NCI-H446 (cell line): Measurements from ENCODE around the gene NNAT.

Experiments used
- DNase-seq, 2 experiments: peaks; one replicate each; lab custom pipeline; 2025; lab: John Stamatoyannopoulos, UW

Gene NNAT

DNA sequence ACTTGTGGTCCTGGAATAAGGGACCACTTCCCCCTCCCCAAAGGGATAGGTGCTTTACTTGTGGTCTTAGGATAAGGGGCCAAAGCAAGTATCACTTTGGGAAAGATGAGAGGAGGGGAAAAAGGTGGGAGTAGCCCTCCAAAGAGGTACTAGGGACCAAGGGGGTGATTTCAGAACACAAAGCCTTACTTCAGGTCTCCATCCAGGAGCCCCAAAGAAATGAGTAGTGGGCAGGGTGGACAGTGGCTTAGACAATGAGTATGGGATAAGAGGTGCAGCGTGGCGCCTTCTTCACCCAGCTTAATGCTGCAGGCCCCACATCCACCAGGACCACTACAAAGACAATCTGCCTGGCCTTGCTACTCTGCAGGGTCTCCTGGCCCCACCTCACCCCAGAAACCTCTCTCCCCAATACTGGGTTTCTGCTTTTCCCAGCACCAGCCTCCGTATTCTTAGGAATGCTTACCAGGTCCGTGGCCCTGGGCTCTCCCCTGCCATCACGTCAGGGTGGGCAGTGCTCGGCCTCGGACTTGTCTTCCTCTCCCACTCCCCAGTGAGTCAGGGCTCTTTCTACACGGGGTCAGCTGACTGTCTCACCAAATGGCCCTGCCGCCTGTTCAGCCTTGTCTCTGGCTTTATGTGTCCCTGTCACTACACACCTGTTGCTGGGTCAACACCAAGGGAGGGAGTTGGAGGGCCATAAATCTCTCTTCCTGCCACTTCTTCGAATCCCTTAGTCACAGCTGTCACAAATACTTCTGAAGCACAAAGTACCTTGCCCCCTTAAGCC is 3.1 kb downstream of the NNAT start:
- no peak for DNase-seq

DNA sequence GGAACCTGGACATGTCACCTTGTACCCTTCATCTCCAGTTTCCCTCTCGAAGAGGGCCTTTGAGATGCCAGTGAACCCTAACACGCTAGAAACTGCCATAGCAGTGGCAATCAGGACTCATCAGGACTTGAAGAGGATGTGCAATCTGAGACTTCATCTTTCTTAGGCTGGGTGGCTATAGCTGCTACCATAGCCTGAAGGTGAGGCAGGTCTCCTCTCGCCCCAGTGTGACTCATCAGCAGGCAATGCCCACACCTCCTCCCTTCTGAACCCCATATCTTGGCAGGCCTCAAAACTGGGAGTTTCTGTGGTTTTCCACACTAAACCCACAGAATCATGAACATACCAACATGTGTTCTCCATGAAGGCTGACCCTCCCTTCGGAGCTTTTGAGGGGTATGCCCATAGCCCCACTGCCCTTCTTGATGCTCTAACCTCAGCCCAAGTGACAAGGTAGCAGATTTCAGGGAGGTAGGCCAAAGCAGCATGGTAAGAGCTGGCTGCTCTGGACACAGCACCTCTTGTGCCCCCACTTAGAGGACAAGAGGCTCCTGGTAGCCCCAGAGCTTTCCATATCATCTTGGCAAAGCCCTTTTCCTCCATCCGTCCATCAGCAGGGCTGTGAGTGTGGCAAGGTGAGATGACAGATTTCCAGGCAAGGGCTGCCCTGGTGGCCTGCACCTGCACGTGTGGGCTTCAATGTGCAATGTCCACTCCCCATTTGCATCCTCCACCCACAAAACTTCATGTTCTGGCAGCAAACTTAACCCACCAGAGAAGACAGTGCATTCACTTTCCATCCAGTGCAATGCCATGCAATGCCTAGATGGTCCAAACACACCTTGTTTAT is 4.0 kb downstream of the NNAT start:
- DNase-seq: no peak

DNA sequence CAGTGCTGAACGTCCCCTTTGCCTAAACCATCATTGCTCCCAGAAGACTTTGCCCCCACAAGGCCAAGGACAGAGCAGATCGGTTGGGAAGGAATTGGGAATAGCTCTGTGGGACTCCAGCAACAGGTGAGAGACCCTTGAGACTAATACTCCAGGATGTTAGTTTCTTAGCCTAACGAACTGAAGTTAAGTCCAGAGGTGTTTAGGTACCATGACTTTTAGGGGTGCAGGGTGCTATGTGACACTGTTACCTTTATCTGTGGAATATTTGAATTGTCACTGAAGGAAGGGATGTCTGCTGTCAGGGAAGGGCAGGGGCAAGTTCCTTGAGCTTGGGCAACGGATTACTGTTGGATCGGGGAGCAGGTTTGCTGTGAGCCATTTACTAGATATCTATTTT is 4.8 kb downstream of the NNAT start:
- no peak for DNase-seq

DNA sequence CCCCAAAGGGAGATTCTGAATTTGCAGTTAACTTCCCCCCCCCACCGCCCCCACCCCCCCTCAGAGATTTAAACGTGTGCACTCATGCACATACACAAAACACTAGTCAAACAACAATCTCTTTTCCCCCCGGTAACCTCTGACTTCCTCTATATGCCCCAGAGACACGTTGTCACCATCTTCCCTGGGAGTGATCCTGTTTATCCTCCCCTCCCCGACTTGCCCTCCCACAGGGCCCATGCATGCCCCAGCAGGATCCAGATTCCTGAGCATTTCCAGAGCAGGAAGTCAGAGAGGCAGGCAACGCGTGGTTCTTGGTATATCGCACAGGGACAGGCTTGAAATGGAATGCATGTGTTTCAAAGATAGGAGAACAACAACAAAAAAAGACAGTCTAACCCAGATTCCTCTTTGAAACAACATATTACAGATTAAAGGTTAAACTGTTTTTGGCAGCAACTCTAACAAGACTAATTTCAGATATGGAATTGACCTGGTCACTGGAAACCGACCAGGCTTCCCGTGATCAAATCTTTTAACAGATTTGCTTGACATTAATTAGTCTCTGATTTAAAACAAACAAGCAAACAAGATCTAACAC is 5.3 kb downstream of the NNAT start:
- no peak for DNase-seq

DNA sequence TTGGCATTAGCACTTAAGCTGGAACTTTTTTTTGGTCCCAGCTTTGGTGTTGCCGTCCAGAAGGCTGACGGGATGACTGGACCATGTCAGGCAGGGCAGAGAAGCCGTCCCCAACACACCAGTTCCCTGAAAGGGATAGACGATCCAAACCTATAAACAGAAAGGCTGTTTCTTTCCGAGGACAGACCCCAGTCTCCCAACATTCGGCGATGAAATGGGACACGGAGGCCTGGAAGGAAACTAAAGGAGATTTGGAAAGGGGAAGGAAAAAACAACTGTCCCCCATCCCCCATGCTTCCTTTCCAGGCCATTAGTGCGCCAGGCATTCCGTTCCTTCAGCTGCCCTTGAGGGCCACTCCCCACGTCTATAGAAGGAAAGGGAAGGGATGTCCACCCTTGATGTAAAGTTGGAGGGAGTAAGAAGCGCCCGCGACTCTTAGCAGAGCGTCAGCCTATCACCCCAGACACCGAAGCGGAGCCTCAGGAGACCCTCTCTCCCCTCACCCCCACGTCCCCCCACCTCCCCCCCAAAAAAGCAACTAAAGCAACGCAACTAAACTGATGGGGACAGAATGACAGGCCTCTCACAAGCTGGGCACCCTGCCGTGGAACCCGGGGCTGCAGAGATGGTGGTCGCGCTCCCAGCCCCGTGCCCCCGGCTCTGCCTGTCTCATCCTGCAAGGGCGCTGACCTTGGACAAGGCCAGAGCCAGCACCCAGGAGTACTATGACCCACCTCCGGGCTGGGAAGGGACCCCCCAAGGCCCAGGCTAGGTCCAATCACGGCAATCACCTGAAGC is 6.0 kb downstream of the NNAT start:
- DNase-seq: no peak

DNA sequence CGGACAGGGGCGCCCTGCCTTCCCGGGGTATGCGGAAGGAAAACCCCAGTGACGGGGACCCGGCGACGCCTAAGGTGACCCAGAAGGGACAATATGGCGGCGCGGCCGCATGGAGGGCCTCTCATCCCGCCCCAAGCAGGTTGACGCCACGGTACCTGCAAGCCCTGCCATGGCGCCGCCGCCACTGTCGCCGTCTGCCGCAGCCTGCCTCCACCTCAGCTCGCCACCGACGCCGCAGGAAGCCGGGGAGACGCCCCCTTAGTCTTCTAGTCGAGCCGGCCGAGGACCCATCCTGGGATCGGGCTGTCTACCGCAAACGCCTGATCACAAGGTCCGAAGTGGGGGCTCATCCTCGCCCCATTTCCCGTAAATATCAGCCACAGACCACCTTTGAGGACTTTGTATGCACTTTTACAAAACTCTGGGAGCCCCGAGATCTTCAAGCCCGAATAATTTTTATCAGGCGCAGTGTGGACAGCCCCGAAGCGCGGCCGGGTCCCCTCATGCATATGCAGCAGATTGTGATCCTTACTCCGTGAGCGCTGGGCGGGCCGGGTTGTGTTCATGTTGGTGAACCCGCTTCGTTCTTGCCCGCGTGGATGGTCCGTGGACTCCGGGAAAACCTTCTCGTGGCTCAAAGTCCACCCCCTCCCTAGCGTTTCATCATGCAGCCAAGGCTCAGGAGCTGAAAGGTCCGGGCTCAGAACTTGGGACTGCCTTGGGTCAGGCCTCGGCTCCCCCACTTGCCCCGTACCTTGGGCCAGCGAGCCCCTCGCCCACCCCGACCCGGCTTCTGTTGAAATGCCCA is 6.8 kb downstream of the NNAT start, which contains the start of gene BLCAP:
Gene BLCAP, minus strand, starts transcription at position 239 of the 808 bp plus-strand sequence. CDS start 8,702 bp downstream, outside the sequence.
- peak; percentile 92 to 94 for DNase-seq

DNA sequence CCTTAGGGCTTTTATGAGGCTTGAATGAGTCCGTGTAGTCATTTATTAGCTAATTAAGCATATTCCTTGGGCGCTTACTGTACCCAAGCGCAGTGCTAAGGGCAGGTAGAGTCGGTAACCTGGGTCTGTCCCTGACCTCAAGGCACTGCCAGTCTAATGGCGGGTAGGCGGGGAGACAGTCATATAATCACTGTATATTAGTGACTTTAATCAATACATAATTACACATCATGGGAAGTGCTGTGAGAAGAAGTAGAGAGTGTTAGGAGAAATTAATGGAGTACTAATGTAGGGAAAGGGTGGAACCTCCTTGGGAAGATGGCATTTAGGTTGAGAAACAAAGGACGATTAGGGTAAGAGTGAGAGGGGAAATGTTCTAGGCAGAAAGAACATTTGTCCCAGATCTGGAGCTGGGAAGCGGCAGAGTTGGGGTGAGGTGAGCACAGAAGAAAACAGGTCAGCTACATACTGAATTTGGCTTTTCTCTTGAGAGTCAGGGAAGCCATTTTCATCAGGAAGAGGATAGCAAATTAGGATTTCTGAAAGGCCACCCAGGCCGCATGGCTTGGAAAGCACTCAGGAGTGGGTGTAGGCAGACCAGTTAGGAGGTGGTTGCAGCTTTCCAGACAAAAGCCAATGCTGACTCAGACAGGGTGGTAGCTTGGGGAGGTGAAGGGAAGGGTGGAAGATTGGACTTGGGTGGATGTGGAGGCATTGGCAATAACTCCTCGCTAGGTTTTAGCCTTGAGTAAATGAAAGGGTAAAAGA is 7.6 kb downstream of the NNAT start:
- DNase-seq: no peak

DNA sequence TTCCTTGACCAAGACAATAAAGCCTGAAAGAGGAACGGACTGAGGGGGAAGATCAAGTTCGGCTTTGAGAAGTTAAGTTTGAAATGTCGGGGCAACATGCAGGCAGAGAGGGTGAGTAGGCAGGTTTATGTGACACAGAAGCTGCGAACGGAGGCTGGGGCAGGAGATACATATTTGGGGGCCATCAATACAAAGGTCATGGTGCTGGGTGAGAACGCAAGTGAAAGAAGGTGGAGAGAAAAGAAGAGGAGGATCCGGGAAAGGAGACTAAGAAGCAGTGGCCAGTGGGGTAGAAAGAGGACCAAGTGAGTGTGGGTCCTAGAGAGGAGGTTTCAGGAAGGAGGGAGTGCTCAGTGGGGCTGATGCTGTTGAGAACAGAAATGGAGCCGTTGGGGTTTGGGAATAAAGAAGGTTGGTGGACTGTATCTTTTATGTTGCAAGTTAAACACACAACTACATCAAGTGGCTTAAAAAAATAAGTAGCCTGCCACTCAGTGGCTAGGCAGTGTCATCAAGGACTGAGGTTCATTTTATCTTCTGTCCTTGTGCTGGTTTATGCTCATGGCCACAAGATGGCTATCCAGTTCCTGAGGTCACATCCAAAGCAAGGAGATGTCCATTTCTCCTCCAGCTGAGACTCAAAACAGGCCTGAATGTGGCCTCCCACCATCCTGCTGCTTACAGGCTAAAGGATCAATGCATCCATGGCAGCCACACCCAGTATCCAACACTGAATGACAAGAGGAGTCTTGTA is 8.3 kb downstream of the NNAT start:
- no peak for DNase-seq

DNA sequence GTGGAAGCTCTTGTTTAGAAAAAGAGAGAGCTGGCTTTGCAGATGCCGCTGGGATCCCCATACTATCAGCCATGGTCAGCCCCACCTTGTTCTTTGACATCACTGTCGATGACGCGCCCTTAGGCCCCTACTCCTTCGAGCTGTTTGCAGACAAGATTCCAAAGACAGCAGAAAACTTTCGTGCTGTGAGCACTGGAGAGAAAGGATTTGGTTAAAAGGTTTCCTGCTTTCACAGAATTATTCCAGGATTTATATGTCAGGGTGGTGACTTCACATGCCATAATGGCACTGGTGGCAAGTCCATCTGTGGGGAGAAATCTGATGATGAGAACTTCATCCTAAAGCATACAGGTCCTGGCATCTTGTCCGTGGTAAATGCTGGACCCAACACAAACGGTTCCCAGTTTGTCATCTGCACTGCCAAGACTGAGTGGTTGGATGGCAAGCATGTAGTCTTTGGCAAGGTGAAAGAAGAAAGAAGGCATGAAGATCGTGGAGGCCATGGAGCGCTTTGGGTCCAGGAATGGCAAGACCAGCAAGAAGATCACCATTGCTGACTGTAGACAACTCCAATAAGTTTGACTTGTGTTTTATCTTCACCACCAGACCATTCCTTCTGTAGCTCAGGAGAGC is 9.0 kb downstream of the NNAT start:
- no peak for DNase-seq

DNA sequence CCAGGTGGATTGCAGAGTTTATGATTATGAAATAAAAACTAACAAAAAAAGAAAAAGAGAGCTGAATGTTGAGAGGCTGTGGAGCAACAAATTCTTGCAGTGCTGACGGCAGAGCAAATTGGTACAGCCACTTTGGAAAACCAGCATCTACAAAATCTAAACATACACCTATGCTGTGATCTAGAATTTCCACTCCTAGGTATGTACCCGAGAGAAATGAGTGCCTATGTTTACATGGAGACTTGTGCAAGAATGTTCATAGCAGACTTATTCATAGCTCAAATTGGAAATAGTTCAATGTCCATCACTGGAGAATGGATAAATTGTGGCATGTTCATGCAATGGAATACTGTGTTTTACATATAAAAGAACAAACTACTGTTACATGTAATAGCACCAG is 9.6 kb downstream of the NNAT start:
- DNase-seq: no peak

DNA sequence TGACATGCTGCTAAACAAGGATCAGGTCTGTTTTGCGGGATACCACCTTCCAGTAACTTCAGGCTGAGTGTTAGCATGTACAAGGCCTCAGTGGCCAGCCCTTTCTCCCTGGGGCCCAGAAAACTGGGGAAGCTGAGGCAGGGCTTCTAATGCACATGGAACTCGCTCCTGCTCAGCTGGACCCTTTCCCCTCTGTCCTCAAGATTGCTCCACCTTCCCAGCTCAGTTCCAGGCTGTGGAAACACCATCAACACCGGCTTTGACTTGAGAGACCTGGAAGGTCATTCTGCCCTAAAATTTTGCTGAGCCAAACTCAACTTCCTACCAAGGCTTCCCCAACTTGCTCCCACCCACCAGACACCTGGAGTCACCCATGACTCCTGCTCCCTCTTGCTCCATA is 10.8 kb downstream of the NNAT start:
- DNase-seq: no peak

DNA sequence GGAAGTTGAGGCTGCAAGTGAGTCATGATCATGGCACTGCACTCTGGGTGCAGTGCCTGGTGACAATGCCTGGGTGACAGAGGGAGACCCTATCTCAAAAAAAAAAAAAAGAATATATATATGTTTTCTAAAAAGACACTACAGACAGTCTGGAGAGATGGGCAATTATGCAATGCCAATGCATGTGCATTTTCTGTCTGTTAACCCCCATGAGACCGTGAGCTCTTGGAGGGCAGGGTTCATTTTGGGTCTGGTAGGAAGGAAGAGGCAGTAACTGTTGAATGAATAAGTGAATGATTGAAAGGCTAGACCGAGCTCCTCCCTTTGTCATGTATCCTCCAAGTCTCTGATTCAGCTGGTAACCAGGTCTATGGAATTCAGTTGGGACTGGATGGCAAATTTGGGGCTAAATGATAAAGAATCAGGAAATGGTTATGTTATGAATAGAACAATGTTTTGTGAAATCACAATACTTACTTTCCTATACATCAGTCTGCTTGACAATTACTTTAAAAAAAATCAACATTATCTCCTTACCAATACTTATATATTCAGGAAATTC is 12.2 kb downstream of the NNAT start:
- DNase-seq: no peak

DNA sequence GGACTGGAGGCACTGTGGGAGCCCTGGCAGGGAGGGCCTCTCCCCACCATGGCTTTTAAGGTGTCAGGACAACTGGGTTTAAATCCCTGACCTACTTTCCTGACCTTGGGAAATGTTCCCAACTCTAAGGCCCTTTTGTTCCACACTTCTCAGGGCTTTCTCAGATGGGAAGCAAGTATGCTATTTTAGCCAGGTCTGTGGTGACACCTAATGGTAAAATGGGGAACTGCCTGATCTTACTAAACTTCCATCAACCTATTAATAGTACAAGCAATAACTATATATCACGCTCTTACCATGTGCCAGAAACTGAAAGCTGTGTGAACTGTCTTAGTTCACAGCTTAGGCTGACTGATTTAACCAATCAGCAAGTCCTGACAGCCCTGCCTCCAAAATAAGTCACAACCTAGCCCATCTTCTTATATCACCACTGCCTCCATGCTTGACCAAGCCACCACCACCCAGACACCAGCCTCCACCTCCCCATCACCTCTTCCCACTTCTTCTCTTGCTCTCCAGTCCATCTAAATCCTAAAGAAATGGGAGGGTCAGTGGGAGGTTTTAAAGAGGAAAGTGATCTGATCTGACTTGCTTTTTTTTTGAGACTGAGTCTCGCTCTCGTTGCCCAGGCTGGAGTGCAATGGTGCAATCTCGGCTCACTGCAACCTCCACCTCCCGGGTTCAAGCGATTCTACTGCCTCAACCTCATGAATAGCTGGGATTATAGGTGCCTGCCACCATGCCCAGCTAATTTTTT is 13.5 kb downstream of the NNAT start:
- DNase-seq: peak; percentile 75 to 88

DNA sequence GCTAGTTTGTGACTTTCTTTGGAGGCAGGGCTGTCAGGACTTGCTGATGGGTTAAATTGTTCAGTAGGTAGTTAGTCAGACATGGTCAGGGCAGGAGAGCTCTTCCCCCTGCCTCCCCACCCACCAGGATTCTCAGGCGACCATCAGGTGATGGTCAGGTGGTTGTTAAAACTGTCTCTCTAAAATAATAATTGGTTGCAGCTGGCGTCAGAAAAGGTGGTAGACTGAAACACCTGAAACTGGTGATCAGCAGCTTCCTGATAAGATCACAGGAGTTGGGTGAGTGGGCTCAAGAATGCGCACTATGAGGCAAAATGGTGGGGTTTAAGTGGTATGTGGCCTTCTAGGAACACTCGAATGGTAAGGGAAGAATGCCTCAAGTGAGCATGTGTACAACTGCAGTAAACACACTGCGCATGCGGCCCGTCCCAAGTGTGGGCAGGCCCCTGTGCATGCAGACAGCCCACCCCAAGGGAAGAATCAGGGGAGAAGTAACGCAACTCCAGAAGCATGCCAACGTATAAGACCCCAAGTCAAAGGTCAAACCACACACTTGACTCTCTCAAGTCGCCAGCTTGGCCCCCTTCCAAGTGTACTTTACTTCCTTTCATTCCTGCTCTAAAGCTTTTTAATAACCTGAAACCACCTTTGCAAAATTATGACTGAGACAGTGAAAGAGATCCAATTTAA is 14.5 kb downstream of the NNAT start:
- DNase-seq: no peak

DNA sequence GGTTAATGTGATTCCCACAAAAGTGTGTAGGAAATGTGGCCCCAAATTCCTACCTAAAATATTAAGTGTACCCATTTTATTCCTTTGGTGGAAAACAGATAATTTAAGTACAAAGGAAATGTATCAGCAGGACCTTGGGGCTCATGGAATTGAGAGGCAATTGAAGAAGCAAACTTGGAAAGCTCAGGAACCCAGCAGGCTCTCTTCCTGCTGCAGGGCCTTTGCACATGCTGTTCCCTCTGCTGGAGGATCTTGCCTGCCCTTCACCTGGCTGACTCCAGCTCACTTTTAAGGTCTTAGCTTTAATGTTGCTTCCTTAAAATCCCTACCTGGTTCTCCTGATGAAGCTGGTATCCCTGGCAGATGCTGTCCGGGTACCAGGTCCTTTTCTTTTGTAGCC is 16.5 kb downstream of the NNAT start:
- no peak for DNase-seq

DNA sequence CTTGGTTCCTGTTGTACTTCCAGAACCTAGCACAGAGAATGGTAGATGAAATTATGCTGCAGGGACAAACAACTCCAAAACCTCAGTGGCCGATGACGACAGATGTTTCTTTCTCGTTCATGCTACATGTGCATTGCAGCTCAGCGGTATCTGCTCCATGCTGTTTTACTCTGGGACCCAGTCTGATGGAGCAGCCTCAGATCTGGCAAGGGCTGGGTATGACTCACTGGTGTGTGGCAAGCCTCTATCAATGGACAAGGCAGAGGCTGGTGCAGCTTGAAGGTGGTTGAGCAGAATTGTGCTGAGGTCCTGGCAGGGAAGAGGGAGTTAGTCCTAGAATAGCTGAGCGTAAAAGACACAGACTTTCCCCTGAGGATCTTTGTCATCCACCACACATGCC is 17.0 kb downstream of the NNAT start:
- peak in 1 of 2 experiments; percentile 57 for DNase-seq

DNA sequence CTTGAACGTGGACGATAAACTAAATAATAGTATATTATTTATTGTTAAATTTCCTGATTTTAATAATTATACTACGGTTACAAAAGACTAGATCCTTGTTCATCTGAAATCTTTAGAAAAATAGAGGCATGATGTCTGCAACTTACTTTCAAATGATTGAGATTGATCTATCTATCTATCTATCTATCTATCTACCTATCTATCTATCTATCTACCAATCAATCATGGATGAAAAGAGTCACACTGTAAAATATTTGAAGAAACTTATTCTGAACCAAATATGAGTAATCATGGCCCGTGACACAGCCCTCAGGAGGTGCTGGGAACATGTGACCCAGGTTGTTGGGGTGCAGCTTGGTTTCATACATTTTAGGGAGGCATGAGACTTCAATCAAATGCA is 18.4 kb downstream of the NNAT start:
- DNase-seq: no peak
